ENCODE results near the gene SYNDIG1.

Gene SYNDIG1

DNA sequence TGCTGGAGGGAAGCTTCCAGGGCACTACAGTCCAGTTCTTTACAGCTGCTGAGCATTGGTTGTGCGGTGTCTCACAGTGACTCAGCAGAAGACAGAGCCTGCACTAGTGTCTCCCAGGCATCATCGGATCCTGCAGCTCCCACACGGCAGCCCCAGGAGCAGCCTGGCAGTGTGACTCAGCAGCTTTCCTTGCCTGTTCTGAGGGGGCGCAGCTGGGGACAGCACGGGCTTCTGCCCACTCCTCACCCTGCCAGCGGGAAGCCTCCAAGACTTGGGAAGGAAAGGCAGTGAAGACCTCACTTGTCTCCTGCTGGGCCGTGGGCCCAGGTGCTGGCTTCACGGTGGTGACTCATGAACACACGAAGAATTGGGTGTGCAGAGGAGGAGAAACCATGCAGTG lies 165.4 kb downstream of the SYNDIG1 start:
- DNase-seq (ENCODE audit: low spot score) = peak; percentile 61

DNA sequence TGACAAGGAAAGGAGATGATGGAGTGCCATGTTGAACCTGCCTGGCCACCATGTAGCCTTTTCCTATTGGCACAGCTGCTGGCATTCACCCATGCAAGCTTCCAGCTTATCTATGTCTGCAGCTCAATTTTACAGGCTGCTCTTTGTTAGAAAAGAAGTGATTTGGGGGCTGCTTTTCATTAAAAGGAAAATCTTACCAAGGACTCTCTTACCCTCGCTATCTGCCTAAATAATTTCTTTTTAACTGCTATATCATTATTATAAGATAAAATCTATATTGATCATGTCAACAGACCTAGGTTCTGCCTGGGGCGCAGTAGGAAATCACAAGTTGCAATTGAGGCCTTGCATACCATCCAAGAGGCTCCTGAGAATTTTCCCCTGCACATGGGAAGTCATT lies 167.2 kb downstream of the SYNDIG1 start:
- no peak for DNase-seq (ENCODE audit: low spot score)

DNA sequence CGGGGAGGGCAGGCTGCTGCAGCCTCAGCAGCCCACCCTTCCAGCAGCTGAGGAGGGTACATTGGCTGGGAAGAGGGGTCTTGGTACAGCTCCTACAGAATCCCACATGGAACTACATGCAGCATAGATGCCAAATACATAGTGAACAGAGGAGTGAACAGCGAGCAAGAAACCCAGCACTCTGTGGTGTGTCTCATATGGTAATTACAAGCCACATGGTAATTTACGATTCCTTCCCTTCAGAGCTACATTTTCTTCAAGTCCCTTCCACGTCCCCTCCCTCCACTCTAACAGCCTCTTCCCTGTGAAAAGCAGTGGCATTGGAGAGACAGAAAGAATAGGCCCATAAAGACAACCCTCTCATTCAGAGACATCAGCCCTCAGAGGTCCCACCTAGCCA lies 167.7 kb downstream of the SYNDIG1 start:
- DNase-seq (ENCODE audit: low spot score) = no peak

DNA sequence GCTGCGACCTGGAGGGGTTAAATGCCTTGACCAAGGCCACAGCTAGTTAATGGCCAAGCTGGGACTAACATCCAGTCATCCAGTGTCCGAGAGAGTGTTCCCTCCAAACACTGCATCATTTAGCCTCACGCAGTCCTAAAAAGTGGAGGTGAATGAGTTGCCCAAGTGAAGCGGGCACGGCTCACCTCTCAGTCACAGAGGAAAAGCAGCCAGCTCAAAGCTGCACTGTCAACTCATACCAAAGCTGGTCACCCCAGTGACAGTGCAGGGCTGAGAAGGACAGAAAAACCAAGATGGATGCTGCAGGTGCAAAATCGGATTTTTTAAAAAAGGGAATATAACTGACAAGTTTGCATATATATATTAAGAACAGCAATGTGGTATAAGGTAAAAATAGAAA lies 168.5 kb downstream of the SYNDIG1 start:
- DNase-seq (ENCODE audit: low spot score) = no peak

DNA sequence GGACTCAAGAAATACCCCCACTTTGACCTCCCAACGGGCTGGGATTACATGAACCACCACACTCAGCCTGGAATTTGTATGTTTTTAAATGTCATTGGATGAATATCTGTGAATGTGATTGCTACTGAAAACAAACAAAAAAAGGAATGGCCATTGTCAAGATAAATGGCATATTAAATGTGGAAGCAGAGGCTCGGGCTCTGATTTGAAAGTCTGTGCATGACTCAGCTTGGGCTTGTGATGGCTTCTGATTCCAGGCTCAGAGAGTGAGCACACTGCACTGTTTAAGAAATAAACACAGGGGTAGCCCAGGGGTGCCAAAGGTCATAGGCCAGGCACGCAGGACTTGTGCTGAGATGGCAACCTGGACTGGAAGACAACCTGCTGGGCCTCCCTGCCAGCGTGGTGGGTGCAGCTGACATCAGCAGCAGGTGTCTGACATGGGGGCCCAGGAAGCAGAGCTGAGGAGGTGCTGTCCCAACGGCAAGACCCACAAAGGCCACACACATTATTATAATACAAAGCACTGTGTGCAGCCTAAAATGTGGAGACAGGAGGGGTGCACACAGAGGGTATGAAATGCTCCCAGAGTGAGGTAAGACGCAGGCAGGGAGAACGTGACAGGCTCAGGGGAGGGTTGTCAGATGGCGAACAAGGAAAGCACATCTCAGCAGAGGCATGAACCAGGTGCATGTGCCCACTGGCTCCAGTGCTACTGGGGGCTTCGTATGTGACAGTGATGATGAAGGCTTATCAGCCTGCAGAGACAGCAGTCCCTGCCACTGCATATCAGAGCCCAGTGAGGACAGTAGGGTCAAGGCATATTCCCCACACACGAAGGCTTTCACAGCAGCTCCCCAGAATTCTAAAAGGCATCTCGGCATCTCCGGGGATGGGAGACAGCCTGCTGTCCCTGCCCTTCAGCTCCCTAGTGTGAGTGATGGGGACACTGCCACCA lies 169.4 kb downstream of the SYNDIG1 start:
- DNase-seq (ENCODE audit: low spot score) = no peak

DNA sequence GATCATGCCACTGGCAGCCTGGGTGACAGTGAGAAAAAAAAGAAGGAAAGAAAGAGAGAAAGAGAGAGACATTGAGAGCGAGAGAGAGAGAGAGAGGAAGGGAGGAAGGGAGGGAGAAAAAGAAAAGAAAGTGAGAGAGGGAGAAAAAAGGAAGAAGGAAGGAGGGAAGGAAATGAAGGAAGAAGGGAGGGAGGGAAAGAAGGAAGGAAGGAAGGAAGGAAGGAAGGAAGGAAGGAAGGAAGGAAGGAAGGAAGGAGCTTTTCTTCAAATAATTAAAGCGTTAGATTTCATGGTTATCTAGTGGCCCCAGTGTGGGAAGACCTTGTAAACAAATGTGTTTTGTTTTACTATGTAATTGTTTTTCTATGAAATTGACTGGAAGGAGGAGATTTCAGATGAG lies 170.8 kb downstream of the SYNDIG1 start:
- DNase-seq (ENCODE audit: low spot score) = no peak

DNA sequence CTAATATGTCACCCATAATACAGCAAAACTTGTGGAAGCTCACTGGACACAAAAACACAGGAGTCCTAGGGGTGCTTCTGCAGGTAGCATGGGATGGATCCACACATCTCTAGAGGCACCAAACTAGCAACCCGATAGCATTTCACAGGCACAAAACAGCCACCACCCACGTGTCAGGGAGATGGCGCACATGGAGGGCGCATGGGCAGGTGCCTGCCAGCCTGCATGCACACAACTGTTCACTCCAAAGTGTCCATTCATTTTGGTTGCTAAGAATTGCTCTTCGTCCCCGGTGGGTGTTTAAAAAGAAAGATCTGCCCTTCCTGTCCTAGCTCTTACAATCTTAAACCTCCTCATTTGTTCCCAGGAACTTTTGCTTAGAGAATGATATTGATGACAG lies 171.3 kb downstream of the SYNDIG1 start:
- DNase-seq (ENCODE audit: low spot score) = no peak

DNA sequence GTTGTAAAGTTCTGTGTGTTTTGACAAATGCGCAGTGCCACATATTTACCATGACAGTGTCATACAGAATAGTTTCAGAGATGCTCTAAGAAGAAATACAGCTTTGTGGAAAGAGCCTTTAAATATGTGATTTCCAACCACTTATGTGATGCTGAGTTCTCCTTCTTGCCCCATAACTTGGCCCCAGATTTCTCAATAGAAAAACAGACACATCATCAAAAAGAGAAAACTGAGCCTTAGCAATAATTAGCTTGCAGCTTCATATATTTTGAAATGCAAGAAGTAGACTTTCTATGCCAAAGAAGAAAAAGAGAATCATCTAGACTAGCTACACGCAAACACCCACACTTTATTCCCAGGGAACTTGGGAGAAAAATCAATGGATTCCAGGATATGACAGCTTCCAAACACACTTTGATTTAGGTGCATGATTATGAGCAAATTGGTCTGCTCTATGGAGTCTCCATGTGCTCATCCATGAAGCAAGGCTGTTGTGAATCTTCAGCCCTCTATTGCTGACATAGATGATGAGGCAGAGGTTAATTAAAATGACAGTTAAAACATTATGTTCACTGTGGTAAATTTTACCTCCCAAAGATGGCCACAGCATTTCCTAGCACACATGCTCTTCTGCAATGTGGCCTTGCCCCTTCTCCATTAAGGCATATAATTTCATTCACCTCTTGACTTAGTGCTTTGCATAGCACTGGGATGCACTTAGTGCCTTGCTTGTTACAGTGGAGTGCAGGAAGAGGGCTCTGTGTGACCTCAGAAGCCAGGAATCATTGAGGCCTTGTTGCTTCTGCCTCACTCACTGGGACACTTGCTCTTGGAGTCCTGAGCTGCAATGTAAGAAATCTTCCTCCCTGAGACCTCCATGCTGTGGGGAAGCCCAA lies 174.6 kb downstream of the SYNDIG1 start:
- DNase-seq (ENCODE audit: low spot score) = no peak

DNA sequence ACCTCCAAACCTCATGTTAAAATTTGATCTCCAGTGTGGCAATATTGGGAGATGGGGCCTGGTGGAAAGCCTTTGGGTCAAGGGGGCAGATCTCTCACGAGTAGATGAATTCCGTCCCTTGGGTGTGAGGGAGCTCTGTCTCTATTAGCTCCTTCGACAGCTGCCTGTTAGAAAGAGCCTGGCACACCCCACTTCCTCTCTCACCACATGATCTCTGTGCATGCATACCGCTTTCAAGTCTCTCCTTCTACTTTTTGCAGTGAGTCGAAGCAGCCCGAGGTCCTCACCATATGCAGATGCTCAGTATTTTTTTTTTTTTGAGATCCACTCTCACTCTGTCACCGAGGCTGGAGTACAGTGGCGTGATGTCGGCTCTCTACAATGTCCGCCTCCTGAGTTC lies 176.9 kb downstream of the SYNDIG1 start:
- DNase-seq (ENCODE audit: low spot score) = peak; percentile 47

DNA sequence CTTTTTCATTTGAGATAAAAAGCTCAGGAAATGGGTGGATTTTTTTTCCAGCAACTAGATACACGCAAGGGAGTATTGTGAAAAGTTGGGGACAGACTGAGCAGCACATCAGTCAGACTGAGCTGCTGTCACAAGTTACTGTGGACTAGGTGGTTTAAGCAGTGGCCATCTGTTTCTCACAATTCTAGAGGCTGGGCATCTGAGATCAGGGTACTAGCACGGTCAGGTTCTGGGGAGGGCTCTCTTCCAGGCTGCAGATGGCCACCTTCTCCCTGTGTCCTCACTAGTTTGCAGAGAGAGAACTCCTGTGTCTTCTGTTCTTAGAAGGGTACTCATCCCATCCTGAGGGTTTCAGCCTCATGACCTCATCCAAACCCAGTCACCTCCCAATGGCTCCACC lies 178.3 kb downstream of the SYNDIG1 start:
- no peak for DNase-seq (ENCODE audit: low spot score)

DNA sequence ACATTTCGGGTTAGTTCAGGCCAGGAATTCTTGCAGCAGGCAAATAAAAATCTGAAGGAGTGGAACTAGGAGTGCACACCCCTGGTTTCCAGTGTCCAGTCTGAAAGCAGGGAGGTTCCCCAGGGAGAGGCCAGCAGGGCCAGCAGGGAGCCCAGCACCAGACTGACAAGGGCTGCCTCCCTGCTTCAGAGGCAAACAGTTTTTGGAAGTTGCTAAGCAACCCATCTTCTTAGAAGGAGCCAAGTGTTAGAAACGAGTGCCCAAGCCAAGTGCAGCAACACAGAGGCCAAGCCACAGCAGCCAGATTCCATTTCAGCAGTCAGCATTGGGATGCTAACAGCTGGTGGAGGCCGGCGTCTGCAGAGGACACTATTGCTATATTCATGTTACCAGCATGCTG lies 179.1 kb downstream of the SYNDIG1 start:
- no peak for DNase-seq (ENCODE audit: low spot score)

DNA sequence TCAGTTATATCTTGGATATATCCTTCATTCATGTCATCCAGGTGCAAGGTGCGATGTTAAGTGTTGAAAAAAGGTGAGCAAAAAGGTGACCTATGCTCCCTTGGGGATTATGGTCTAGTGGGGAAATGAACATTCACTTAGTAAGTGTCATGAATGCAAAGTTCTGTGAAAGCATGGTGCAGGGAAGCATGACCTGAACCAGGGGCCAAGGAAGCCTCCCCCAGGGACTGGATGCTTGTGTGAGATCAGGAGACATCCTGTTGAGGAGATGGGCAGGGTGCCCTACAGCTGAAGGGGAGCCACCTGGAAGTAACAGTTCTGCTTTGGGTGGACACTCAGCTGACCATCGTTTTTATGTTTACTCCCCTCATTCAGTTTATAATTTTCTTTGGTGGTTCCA lies 179.5 kb downstream of the SYNDIG1 start:
- DNase-seq (ENCODE audit: low spot score) = no peak

DNA sequence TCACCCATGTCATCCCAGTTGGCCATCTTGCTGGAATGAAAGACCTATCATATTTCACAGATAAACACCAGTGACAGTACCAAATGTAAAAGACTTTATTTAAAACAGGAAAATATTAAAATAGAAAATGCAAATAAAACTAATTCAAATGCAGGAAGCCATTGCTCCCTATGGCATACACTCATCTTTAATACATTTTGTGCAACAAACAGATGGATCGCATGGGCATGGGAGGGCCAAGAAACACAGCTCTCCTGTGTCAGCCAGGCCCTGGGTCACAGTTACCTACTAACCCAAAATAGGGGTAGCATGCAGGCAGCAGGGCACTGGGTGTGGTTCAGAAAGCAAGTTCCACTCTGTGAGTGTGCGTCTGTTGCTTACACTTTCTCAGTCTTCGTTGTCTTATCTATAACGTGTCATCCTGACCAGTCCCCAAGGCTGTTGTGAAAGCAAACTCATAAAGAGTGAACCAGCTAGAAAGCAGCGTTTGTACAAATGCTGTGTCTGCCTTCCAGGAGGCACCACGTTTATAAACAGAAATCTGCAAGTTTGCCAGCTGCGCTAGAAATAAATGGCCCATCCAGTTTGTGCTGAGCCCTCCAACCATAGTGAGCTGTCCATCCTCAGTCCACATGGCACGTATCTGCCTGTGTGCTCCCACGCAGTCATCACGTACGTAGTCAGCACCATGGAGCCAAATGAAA lies 180.5 kb downstream of the SYNDIG1 start:
- DNase-seq (ENCODE audit: low spot score) = peak; percentile 65

DNA sequence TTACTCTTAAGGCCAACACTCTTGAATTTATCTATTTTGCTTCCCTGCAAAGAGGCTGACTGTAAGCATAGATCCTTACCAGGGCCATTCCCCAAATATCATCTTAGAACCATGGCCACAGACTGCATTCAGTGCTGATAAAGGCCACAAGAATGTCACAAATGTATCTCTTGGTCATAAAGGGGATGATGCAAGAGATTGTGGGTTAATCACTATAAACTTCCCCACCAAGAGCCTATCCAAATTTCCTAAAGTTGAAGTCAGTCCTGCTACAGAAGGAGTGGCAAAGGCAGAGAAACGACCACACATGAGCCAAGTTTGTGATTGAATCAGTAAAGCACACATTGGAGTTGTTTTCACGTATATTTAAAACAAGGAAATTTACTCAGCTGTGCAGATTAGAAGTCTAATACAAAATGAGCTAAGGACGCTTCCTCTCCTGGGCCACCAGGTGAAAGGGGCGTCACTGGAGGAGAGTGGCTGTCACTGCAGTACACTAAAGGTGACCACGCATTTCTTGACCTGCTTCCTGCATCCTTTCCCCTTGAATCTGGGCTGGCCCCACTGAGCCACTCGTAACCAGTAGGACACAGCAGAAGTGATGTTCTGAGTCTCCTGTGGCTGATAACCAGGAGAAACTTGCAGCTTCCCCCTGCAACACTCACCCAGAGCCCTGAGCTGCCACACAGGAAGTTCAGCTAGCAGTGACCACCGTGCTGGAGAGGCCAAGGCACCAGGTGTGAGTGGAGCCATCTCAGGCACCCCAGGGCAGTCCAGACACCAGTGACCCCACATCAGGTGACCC lies 181.9 kb downstream of the SYNDIG1 start:
- no peak for DNase-seq (ENCODE audit: low spot score)

DNA sequence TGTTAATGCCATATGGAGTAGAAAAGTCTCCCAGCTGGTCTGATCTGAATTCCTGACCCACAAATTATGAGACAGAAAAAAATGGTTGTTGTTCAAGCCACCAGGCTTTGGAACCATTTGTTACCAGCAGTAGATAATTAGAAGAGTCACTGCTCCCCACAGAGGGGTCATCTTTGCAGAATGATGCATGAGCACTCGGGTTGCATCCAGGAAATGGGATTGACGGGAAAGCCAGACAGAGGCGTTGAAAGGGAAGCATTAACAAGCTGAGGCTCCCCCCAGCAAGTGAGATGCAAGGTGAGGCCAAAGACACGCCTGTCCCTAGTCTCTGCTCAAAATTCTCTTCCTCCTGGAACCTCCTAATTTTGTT lies 182.5 kb downstream of the SYNDIG1 start:
- DNase-seq (ENCODE audit: low spot score) = no peak

DNA sequence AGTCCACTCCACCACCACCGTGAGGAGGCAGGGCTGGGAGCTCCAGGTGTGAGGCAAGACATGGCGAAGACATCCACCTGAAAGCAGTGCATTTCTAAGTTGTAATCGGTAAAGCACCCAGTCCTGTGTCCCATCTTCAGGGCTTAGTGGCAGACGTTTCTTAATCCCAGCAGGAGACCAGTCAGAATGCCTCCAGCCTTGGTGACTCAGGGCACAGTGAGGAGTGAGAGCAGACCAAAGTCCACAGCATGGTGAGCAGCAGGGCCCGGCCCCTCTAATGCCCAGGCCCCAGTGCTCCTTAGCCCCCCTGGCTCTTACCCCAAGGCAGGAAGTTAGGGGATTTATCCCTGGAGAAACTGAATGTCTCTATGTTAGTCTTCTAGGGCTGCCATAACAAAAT lies 183.9 kb downstream of the SYNDIG1 start:
- no peak for DNase-seq (ENCODE audit: low spot score)

DNA sequence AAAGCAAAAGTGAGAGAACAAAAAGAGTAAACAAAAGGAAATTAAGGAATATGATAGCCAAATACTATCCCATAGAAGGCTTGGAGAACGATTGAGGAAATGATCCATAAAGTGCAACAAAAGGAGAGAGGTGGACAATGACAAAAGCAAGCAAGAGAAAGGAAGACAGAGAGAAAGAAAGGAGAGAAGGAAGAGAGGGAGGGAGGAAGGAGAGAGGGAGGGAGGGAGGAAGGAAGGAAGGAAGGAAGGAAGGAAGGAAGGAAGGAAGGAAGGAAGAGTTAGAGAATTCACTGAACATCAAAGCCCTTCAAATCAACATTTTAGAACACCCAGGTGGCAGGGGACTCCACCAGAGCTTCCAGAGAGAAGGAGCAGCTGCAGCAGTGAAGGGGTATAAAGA lies 185.0 kb downstream of the SYNDIG1 start:
- DNase-seq (ENCODE audit: low spot score) = no peak

DNA sequence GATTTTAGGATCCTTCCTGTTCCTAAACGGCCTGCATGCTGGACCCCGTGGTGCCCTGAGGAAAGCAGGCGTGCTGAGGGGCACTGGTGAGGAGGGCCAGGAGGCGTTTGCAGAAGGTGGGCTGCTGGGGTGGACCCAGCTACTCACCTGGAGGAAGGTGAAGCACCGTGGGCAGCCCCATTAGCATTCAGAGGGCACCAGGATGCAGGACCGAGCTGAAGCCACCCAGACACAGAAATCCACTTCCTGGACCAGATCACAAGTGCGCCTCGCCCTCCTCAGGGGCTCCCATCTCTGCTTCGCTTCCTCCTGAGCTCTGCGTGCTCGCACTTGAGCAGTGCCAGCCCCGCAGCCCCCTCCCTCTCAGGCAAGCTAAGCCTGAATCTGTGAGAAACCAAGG lies 187.0 kb downstream of the SYNDIG1 start:
- no peak for DNase-seq (ENCODE audit: low spot score)

DNA sequence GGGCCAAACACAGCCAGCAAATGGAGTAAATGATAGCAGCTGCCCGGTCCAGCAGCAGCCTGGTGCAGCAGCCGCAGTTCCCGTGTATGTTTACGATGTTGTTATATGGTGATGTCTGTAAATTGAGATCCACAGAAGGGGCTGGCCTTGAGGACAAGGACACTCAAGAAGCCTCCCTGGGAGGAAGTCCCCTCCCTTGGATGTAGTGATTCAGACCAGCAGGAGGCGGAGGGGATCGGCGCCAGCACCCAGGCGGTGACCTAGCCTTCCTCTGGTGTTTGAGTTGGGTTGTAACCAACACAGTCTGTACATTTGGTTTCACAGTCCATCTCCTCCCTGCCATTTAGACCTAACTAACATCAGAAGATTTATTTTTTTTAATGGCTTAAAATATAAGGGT lies 187.8 kb downstream of the SYNDIG1 start:
- no peak for DNase-seq (ENCODE audit: low spot score)

DNA sequence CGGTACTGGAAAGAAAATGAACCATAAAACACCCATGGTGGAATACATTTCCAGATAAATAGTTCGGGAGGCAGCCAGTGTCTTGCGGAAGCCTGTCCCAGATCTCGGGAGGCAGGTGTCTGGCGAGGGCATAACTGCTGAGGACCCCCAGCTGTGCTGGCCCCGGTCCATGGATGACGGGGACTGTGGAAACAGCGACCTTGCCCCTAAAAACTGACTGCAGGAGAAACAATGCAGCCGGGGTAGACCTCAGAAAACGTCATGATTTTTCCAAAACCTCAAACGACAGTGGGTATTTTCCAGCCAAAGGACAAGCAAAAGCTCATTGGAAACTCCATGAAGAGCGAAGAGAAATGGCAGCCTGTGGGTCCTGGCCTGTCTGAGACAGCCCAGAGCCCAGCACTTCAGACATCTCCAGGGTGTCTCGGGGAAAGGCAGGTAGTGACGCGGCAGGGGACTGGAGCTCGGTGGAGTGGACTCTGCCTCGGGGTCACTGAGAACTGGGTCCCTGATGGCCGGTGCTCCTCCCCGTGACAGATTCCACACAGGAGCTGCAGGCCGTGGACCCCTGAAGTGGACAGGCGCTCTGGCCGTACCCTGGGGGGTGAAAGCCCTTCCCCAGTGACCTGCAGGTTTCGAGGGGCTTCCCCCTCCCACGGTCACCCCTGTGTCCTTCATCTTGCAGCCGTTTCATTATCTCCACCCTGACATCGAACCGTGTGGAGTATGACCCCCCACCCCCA lies 188.6 kb downstream of the SYNDIG1 start:
- DNase-seq (ENCODE audit: low spot score) = no peak
